ENCODE results near the gene SLC6A3. TPM values are rescaled to one million over a fixed set of nuclear protein-coding genes. Genes with fewer than 3 reads are reported as not detected.

SLC6A3 gene
- total RNA-seq, 2 experiments from 2014 or later = not detected

DNA sequence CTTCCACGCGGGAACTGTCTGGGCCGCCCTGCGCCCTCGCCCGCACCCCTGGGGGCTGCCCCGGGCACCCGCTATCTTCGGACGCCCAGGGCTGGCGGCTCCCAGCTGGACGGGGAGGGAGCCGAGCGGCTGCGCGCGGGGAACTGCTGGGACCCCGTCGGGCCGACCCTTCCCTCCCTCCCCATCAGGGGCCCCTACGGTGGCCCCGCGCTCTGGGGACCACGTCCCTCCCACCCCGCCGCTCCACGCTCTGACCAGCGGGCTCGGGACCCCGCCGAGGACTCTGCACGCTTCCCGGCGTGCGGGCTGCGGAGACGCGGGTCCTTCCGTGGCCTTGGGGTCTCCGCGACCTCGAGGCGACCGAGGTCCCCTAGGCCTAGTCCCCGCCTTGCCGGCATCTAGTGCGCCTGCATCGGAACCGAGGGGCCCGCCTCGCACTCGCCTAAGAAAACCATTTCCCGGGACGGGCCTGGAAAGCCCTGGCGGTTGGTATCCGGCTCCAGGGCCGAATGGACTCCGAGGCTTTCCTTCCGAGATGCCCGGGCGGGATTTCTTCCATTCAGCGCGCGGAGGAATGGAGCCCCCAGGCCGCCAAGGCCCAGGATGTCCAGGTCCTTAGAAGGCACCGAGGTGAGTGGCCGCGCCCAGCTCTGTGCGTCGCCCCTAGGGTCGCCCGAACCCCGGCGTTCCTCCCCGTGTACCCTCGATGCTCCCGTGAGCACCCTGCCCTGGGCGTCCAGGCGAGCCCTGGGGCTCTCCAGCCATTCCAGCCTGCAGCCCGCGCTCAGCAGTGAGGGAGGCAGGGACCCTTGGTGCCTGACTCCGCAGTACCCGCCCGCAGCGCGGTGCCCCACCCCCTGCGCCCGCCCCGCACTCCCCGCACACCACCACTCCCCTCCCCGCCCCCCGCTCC is 705 bp upstream of the SLC6A3 start:
- peaks cover 44% of the 10 kb centered on the region for H3K27me3 Mint-ChIP-seq
- no peak overlapping the region for H3K27ac Mint-ChIP-seq
- ATAC-seq (no peak), DNase-seq (no peak)
- no peaks in the 10 kb centered on the region for H3K9me3 Mint-ChIP-seq (ENCODE audit: low read depth)
- no peaks in the 10 kb centered on the region for H3K36me3 Mint-ChIP-seq (ENCODE audit: low read depth)
- POLR2A ChIA-PET = no interaction called here
- H3K4me3 Mint-ChIP-seq = no peak overlapping the region
- CTCF ChIA-PET = no interaction called here
- intact Hi-C loops (cut with DNase I, micrococcal nuclease) = no loop called here
- H3K4me1 Mint-ChIP-seq = peaks cover 28% of the 10 kb centered on the region

DNA sequence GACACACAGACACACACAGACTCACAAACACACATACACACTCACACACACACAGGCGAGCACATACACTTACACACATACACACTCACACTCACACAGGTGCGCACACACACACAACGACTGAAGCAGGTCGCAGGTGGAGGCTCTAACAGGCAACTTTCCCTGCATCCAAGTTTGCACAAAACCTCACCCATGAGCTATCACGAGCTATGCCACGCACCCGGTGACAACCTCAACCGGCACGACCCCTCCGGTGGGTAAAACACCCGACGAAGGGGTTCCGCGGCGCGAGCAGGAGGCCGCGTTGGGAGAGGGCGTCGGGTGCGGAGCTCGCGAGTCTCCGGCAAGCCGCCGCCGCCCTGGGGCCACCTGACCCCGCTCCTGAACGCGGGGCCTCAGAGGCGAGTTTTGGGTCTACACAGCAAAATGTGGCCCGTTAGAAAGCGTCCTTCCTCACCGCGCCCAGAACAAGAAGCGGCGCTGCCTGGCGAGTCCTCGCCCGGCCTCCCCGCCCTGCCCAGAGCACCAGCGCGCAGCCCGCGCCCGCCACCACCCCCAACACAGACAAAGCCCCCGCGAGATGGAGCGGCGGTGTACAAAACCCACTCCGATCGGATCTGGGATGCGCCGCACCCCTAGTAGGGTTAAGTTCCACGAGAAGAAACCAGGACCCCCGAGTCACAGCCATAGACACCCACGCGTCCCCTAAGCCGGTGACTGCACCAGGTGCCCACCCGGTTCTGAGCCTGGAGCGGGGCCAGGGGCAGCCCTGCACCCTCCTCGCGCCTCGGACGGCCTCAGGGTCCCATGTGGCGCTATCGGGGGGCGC is 665 bp downstream of the SLC6A3 start:
- peak overlapping the region; percentile 30 for H3K4me3 Mint-ChIP-seq
- no peak overlapping the region for H3K27ac Mint-ChIP-seq
- peaks cover 9% of the 10 kb centered on the region for H3K9me3 Mint-ChIP-seq (ENCODE audit: low read depth)
- intact Hi-C loops (cut with DNase I, micrococcal nuclease) = no loop called here
- DNase-seq = no peak
- peaks cover 49% of the 10 kb centered on the region for H3K27me3 Mint-ChIP-seq
- no peaks in the 10 kb centered on the region for H3K36me3 Mint-ChIP-seq (ENCODE audit: low read depth)
- ATAC-seq = no peak
- CTCF ChIA-PET = no interaction called here
- POLR2A ChIA-PET = no interaction called here
- peaks cover 28% of the 10 kb centered on the region for H3K4me1 Mint-ChIP-seq

DNA sequence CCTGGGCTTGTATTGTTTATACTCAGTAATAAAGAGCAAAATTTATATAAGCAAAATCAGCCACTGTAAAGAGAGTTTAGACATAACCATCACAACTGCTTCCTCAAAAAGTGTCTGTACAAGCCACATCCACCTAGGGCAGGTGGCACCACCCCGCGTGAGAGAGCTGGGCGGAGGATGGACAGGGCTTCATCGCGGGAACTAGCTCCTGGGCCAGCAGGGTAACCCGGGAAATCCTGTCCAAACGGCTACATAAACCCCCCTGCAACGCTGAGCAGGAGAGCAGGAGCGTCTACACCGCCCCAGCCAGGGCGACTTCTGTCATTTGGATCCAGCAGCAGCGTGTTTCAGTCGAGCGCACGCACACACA is 1.3 kb downstream of the SLC6A3 start:
- CTCF ChIA-PET = interaction anchor here (0.6 kb wide), 1 partner anchor 69 kb away, joined by 3 read pairs; no protein-coding TSS in a partner anchor
- POLR2A ChIA-PET = no interaction called here
- intact Hi-C loops (cut with DNase I, micrococcal nuclease) = no loop called here
- peaks cover 27% of the 10 kb centered on the region for H3K4me1 Mint-ChIP-seq
- peaks cover 9% of the 10 kb centered on the region for H3K9me3 Mint-ChIP-seq (ENCODE audit: low read depth)
- no peak overlapping the region for H3K27ac Mint-ChIP-seq
- H3K27me3 Mint-ChIP-seq = peaks cover 49% of the 10 kb centered on the region
- DNase-seq (no peak), ATAC-seq (no peak)
- no peak overlapping the region for H3K4me3 Mint-ChIP-seq
- no peaks in the 10 kb centered on the region for H3K36me3 Mint-ChIP-seq (ENCODE audit: low read depth)

DNA sequence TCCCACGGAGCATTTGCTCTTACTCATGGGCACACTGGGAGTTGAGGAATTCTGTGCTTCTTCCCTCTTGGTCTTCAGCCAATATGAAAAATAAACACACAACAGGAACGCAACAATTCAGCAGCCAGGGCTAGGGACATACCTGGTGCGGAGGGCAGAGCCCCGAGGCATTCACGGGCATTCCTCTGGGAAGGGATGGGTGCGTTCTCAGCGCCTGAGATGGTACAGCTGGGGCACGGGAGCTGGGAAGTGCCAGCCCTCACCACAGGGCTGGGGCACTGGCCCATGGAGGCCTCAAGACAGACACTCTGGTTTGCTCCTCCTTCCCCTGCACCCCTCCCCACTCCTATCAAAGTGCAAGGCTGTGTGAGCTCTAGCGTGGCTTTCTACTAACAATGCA is 2.1 kb downstream of the SLC6A3 start:
- Mint-ChIP-seq H3K36me3 (ENCODE audit: low read depth) (no peaks in the 10 kb centered on the region), H3K4me1 (peaks cover 19% of the 10 kb centered on the region), H3K27ac (no peak overlapping the region), H3K27me3 (peaks cover 49% of the 10 kb centered on the region), H3K4me3 (no peak overlapping the region), H3K9me3 (ENCODE audit: low read depth) (peaks cover 9% of the 10 kb centered on the region)
- POLR2A ChIA-PET = no interaction called here
- no peak for DNase-seq
- no peak for ATAC-seq
- intact Hi-C loops (cut with DNase I, micrococcal nuclease) = no loop called here
- CTCF ChIA-PET = interaction anchor here (0.7 kb wide), 1 partner anchor 140 kb away, joined by 3 read pairs; no protein-coding TSS in a partner anchor

DNA sequence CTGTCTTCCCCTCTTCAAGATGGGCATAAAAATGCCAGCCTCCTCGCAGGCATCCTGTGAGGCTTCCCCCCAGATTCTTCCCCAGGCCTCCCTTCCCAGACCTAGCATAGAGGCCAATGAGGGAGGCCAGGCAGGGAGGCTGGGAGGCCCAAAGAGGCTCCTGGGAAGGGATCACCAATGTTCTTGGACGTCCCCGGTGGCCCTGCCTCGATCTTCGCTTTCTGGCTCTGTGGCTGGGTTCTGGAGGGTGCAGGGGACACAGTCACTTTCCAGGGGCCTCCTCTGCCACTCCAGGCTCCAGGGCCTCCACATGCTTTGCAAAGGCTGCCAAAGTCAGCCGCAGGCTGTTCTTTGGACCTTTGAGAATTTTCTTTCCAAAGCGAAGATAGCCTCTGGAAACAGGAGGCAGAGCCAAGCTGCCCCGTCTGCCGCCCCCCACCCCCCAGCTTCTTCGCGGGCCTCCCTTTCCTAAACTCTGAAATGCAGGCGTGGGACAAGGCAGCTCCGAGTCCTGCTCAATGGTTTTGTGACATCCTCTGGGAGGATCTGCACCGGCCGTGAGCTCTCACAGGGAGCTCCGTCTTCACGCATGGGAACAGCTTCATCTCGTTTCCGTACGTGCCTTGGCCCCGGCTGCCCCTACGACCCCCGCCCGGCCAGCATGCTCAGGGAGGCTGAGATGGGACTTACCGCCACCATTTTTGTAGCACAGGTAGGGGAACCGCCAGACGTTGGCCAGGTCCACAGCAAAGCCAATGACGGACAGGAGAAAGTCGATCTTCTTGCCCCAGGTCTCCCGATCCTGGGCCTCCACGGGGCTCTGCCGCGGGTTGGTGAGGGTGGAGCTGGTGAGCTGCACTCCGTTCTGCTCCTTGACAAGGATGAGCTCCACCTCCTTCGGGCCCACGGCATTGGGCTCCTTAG is 2.8 kb downstream of the SLC6A3 start:
- Mint-ChIP-seq H3K4me1 (peaks cover 12% of the 10 kb centered on the region), H3K36me3 (ENCODE audit: low read depth) (no peaks in the 10 kb centered on the region), H3K27me3 (peaks cover 46% of the 10 kb centered on the region), H3K27ac (no peak overlapping the region), H3K9me3 (ENCODE audit: low read depth) (peaks cover 9% of the 10 kb centered on the region), H3K4me3 (no peak overlapping the region)
- POLR2A ChIA-PET = no interaction called here
- intact Hi-C loops (cut with DNase I, micrococcal nuclease) = no loop called here
- CTCF ChIA-PET = interaction anchor here (0.7 kb wide), 1 partner anchor 139 kb away, joined by 3 read pairs; no protein-coding TSS in a partner anchor
- DNase-seq = no peak
- no peak for ATAC-seq

DNA sequence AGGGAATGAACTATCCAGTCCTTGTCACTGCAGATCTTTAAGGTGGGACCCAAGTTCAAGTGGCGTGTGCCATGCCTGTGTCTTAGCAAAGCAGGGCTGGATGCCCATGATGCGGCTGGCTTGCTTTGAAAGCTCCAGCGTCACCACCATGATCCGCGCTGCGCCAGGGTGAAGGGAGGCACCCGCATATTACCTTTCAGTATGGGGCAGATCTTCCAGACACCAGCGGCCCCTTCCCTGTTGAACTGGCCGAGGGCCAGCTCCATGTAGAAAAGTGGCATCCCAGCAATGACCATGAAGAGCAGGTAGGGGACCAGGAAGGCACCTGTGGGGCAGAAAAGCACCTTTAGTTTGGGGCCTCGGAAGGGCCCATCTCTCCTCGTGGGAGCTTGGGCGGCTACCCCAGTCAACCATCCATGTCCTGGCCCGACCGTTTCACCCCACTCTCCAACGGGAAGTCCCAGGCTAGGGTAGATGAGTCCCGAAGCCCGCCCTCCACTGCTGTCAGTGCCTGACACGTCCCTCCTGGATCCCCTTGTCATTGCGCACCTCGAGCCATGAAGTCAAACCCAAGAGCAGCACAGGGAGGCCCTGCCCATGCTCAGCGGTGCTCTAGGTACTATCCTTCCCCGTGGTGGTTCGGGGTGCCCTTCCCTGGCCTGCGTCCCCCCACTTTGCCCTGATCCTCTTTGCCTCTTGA is 3.9 kb downstream of the SLC6A3 start:
- Mint-ChIP-seq H3K4me1 (peaks cover 5% of the 10 kb centered on the region), H3K36me3 (ENCODE audit: low read depth) (no peaks in the 10 kb centered on the region), H3K4me3 (no peak overlapping the region), H3K27me3 (peaks cover 37% of the 10 kb centered on the region), H3K27ac (no peak overlapping the region), H3K9me3 (ENCODE audit: low read depth) (peaks cover 9% of the 10 kb centered on the region)
- DNase-seq (no peak), ATAC-seq (no peak)
- ChIA-PET CTCF (interaction anchor here (0.8 kb wide), 1 partner anchor 39 kb away, joined by 4 read pairs; no protein-coding TSS in a partner anchor), POLR2A (no interaction called here)
- intact Hi-C loops (cut with DNase I, micrococcal nuclease) = no loop called here

DNA sequence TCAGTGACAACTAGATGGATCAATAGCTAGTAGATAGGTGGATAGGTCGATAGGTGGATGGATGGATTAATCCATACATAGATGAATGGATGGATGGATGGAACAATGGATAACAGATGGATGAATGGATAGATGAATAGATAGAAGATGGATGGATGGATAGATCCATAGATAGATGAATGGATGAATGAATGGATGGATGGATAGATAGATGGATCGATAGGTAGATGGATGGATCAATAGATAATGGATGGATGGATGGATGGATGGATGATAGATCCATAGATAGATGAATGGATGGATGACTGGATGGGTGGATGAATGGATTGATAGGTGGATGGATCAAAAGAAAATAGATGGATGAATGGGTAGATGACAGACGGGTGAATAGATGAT is 5.1 kb downstream of the SLC6A3 start:
- ChIA-PET CTCF (no interaction called here), POLR2A (no interaction called here)
- no peak overlapping the region for H3K27ac Mint-ChIP-seq
- H3K9me3 Mint-ChIP-seq (ENCODE audit: low read depth) = peaks cover 9% of the 10 kb centered on the region
- no peaks in the 10 kb centered on the region for H3K36me3 Mint-ChIP-seq (ENCODE audit: low read depth)
- intact Hi-C loops (cut with DNase I, micrococcal nuclease) = no loop called here
- peaks cover 5% of the 10 kb centered on the region for H3K4me1 Mint-ChIP-seq
- no peak for DNase-seq
- no peak for ATAC-seq
- H3K4me3 Mint-ChIP-seq = no peak overlapping the region
- H3K27me3 Mint-ChIP-seq = peaks cover 37% of the 10 kb centered on the region

DNA sequence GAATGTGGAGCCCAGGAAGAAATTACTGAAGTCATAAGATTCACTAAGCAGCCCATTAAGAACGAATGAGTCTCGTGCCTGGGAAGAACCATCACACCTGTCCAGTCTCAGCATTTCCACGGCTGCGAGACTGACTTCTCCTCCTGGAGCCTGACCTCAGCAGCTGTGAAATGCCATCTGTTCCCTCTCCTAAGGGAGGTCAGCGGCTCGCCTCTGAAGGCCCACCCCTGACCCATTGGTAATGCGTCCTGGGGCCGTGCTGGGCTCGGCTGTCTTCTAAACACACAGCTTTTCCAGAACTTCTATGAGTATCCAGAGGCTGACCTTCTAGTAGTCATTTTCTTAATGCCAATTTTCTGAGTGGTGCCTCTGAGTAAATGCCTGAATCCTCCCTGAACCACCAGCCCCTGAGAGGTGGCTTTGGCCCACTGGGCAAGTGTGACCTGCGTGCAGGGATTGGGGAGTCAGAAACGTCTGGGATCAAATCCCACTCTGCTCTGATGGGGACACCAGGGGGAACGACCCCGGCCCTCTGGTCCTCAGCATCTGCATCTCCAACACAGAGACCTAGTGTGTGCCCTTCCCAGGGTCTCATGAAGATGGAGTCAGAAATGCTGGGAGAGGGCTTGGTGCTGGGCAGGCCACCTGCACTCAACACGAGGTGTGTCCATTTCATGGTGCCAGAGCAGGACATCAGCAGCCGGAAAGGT is 5.7 kb downstream of the SLC6A3 start:
- DNase-seq = no peak
- CTCF ChIA-PET = interaction anchor here (1.2 kb wide), 1 partner anchor 24 kb away, joined by 3 read pairs; no protein-coding TSS in a partner anchor
- Mint-ChIP-seq H3K27ac (no peak overlapping the region), H3K9me3 (ENCODE audit: low read depth) (peaks cover 9% of the 10 kb centered on the region), H3K4me1 (peaks cover 5% of the 10 kb centered on the region), H3K4me3 (no peak overlapping the region), H3K36me3 (ENCODE audit: low read depth) (no peaks in the 10 kb centered on the region), H3K27me3 (peaks cover 34% of the 10 kb centered on the region)
- POLR2A ChIA-PET = no interaction called here
- no peak for ATAC-seq
- intact Hi-C loops (cut with DNase I, micrococcal nuclease) = no loop called here

DNA sequence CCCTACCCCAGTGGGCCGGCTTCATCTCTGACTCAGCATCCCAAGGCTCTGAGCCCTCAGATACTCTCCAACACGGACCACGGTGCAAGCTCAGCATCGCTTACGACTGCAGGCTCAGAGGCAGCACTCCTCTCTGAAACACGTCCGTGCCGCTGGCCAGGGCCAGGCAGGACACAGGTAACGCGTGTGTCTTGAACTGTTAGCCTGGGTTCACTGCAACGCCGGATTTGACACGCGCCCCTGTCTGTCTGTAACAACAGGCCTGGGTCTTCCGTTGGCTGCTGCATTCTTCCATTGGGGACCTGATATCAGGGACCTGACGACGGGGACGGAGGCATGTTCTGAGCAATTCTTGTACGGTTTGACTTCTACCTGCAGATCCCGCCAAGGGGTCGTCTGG is 6.4 kb downstream of the SLC6A3 start:
- Mint-ChIP-seq H3K4me1 (no peaks in the 10 kb centered on the region), H3K36me3 (ENCODE audit: low read depth) (no peaks in the 10 kb centered on the region), H3K27me3 (peaks cover 28% of the 10 kb centered on the region), H3K9me3 (ENCODE audit: low read depth) (peaks cover 9% of the 10 kb centered on the region), H3K27ac (no peak overlapping the region), H3K4me3 (no peak overlapping the region)
- CTCF ChIA-PET = interaction anchor here (1.2 kb wide), 1 partner anchor 25 kb away, joined by 3 read pairs; no protein-coding TSS in a partner anchor
- ATAC-seq (no peak), DNase-seq (no peak)
- POLR2A ChIA-PET = no interaction called here
- intact Hi-C loops (cut with DNase I, micrococcal nuclease) = no loop called here

DNA sequence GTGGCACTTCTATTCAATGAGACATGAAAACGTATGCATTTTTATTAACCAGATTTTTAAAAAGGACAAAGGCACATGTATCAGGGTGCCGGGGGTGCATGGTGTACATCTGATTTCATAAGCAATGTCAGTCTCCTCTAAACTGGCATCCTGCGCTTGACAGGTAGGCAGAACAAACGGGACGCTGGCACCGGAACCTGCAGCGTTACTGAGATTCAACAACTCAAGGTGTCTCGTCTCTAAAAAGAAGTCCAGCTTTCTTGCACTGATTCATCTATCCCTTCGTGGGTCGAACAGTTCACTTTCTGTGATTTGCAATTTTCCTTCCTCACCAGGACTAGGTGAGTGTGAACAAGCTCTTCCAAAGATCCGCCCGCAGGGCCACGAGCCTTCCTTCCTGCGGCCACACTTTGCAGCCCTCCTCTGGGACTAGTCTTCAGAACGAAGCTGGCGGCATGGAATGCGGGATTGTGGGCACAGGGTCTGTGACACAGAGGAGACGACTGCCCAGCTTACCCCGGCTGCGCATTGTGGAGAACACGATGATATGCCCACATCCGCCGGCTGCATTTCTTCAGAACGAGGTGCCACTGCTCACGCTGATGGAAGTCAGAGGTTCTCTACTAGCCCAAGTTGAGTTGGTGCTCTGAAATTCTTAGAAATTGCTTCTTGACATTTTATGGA is 7.2 kb downstream of the SLC6A3 start:
- CTCF ChIA-PET = interaction anchor here (0.5 to 1.2 kb wide), 2 partner anchors 26 to 144 kb away, joined by 3 read pairs; no protein-coding TSS in a partner anchor
- no peaks in the 10 kb centered on the region for H3K36me3 Mint-ChIP-seq (ENCODE audit: low read depth)

More for the DNA sequence above, 7.2 kb downstream of the SLC6A3 start:
- Mint-ChIP-seq H3K9me3 (ENCODE audit: low read depth) (peaks cover 9% of the 10 kb centered on the region), H3K27ac (no peak overlapping the region), H3K4me1 (no peaks in the 10 kb centered on the region), H3K27me3 (peaks cover 26% of the 10 kb centered on the region), H3K4me3 (no peak overlapping the region)
- DNase-seq (no peak), ATAC-seq (no peak)
- POLR2A ChIA-PET = interaction anchor here (0.6 kb wide), 1 partner anchor 11 kb away, joined by 3 read pairs; no protein-coding TSS in a partner anchor
- intact Hi-C loops (cut with DNase I, micrococcal nuclease) = no loop called here
